Small intestine (tissue), 7 donors: ENCODE measurements around the gene MAFF. TPM values are rescaled to one million over a fixed set of nuclear protein-coding genes. Genes with fewer than 3 reads are reported as not detected.
A peak's percentile ranks its signal among the peaks of the same experiment; 100 is the strongest.

ENCODE experiments used
- DNase-seq, 2 donors: peaks; one replicate each; pipeline versions ENCODE4 v3.0.0 to v3.0.0-alpha.2; 2013
- FAIRE-seq: peaks from 2 replicates; lab custom pipeline; 2012; peaks lifted over from hg19 to GRCh38; lab: Jason Lieb, UNC
- H3K27ac ChIP-seq, 3 donors: one replicate each; pipeline ENCODE4 v1.5.1; 2013; ENCODE audit warnings: low read length in 2 of 3, mild to moderate bottlenecking in 2 of 3, control low read depth in 1 of 3, inconsistent platforms in 1 of 3, low read depth in 1 of 3, moderate library complexity in 1 of 3
- H3K27me3 ChIP-seq, 3 donors: one replicate each; pipeline ENCODE4 v1.6.1; 2013; ENCODE audit warnings: low read length in 3 of 3, inconsistent platforms in 1 of 3; ENCODE audit not compliant: control insufficient read depth in 3 of 3, insufficient read depth in 3 of 3
- H3K36me3 ChIP-seq, 3 donors: one replicate each; pipeline ENCODE4 v1.6.1; 2013; ENCODE audit warnings: low read length in 3 of 3, inconsistent platforms in 1 of 3, low read depth in 1 of 3, mild to moderate bottlenecking in 1 of 3, moderate library complexity in 1 of 3; ENCODE audit not compliant: control insufficient read depth in 3 of 3, insufficient read depth in 2 of 3
- H3K4me1 ChIP-seq, 3 donors: one replicate each; pipeline ENCODE4 v1.6.1; 2013; ENCODE audit warnings: low read length in 2 of 3, inconsistent platforms in 1 of 3, low read depth in 1 of 3, mild to moderate bottlenecking in 1 of 3, moderate library complexity in 1 of 3; ENCODE audit not compliant: control insufficient read depth in 3 of 3, insufficient read depth in 2 of 3
- H3K4me3 ChIP-seq, 3 donors: one replicate each; pipeline ENCODE4 v1.5.1; 2013; ENCODE audit warnings: low read length in 3 of 3, control low read depth in 1 of 3, inconsistent platforms in 1 of 3, low read depth in 1 of 3, mild to moderate bottlenecking in 1 of 3, moderate library complexity in 1 of 3
- H3K9me3 ChIP-seq, 2 donors: one replicate each; pipeline ENCODE4 v1.6.1; 2013; ENCODE audit warnings: low read depth in 1 of 2, low read length in 1 of 2; ENCODE audit not compliant: control insufficient read depth in 2 of 2, insufficient read depth in 1 of 2
- WGBS, 3 donors: extraction: QIAGEN DNeasy Blood & Tissue Kit; methylation state at CpG; one replicate each; pipeline ENCODE4 v1.1.7; 2013; 5-methylcytosine and 5-hydroxymethylcytosine counted together
- polyA plus RNA-seq, 4 donors: library from polyadenylated mRNA; stranded (reverse) in 3 of 4; unstranded in 1 of 4; fragments of 200-250 nt in 3 of 4; fragments of 120-200 nt in 1 of 4; gene quantifications; one replicate each; pipeline versions ENCODE4 v1.2.1 to v1.2.3, GENCODE V29; 2013
- donor health status: healthy with polysubstance abuse.
- donor health status: control.
- donor health status: control.
- donor health status: Bipolar disorder and iron deficiency.
- donor health status: healthy.

The MAFF gene
- polyA plus RNA-seq, 4 donors, result 9.6 to 26.5 (median 16.0) TPM

- H3K4me3 ChIP-seq, result no peak overlapping the region
- no peaks in the 10 kb centered on the region for H3K4me1 ChIP-seq
- no peaks in the 10 kb centered on the region for H3K27me3 ChIP-seq
- H3K36me3 ChIP-seq, result peaks cover 4 to 76% (median 8%) of the 10 kb centered on the region in 3 donors
- H3K9me3 ChIP-seq, result peaks cover 0 to 9% of the 10 kb centered on the region in 2 donors
- FAIRE-seq, result no peak
- DNase-seq, result no peak
- 74 to 88% (median 81%) methylated on average over 3 of the region's 3 CpGs for WGBS, 3 donors
- no peak overlapping the region for H3K27ac ChIP-seq
These were observed 47.5 kb downstream of the MAFF start for GRCh38 chr22:38249301-38249700.

GRCh38 chr22:38249803-38250642, 48.2 kb downstream of the MAFF start:
- peaks cover 0 to 9% of the 10 kb centered on the region in 2 donors for H3K9me3 ChIP-seq
- H3K4me1 ChIP-seq, result no peaks in the 10 kb centered on the region
- no peaks in the 10 kb centered on the region for H3K27me3 ChIP-seq
- H3K4me3 ChIP-seq, result no peak overlapping the region
- no peak for FAIRE-seq
- H3K36me3 ChIP-seq, result peaks cover 4 to 68% (median 5%) of the 10 kb centered on the region in 3 donors
- DNase-seq, result no peak
- 91 to 95% (median 95%) methylated on average over 25 of the region's 25 CpGs for WGBS, 3 donors
- no peak overlapping the region for H3K27ac ChIP-seq

GRCh38 chr22:38250643-38251340, 49.0 kb downstream of the MAFF start:
- Histone ChIP-seq H3K4me1 (no peaks in the 10 kb centered on the region), H3K27ac (peak overlapping the region in 1 of 3 donors; percentile 62), H3K9me3 (peaks cover 0 to 9% of the 10 kb centered on the region in 2 donors), H3K4me3 (no peak overlapping the region), H3K27me3 (no peaks in the 10 kb centered on the region), H3K36me3 (peaks cover 2 to 61% (median 5%) of the 10 kb centered on the region in 3 donors)
- 73 to 87% (median 74%) methylated on average over 13 of the region's 13 CpGs for WGBS, 3 donors
- FAIRE-seq (no peak), DNase-seq (no peak)

GRCh38 chr22:38251341-38251692, 49.5 kb downstream of the MAFF start:
- Histone ChIP-seq H3K27me3 (no peaks in the 10 kb centered on the region), H3K36me3 (peaks cover 0 to 56% (median 4%) of the 10 kb centered on the region in 3 donors), H3K4me1 (peaks cover 0 to under 1% (median 0%) of the 10 kb centered on the region in 3 donors), H3K9me3 (peaks cover 0 to 9% of the 10 kb centered on the region in 2 donors), H3K27ac (no peak overlapping the region), H3K4me3 (no peak overlapping the region)
- FAIRE-seq, result no peak
- 73 to 85% (median 82%) methylated on average over 7 of the region's 7 CpGs for WGBS, 3 donors
- DNase-seq, result no peak

GRCh38 chr22:38255697-38256096, 53.9 kb downstream of the MAFF start:
- FAIRE-seq, result no peak
- peaks cover 0 to 25% (median 0%) of the 10 kb centered on the region in 3 donors for H3K36me3 ChIP-seq
- WGBS, 3 donors, result 90 to 98% (median 92%) methylated on average over 2 of the region's 2 CpGs
- peaks cover 0 to 36% (median 0%) of the 10 kb centered on the region in 3 donors for H3K4me1 ChIP-seq
- H3K9me3 ChIP-seq, result no peaks in the 10 kb centered on the region
- H3K27ac ChIP-seq, result no peak overlapping the region
- no peak overlapping the region for H3K4me3 ChIP-seq
- no peak for DNase-seq
- no peaks in the 10 kb centered on the region for H3K27me3 ChIP-seq

GRCh38 chr22:38257181-38257580, 55.4 kb downstream of the MAFF start:
- Histone ChIP-seq H3K9me3 (no peaks in the 10 kb centered on the region), H3K4me3 (peak overlapping the region in 2 of 3 donors; percentile 13 to 18), H3K36me3 (peaks cover 0 to 16% (median 0%) of the 10 kb centered on the region in 3 donors), H3K4me1 (peaks cover 0 to 50% (median 0%) of the 10 kb centered on the region in 3 donors), H3K27me3 (no peaks in the 10 kb centered on the region), H3K27ac (peak overlapping the region; percentile 79 to 92 (median 90))
- DNase-seq (peak; percentile 42 to 56), FAIRE-seq (no peak)
- 25 to 36% (median 35%) methylated on average over 14 of the region's 14 CpGs for WGBS, 3 donors

GRCh38 chr22:38257650-38258250, 56.0 kb downstream of the MAFF start:
- Histone ChIP-seq H3K36me3 (peaks cover 0 to 17% (median 0%) of the 10 kb centered on the region in 3 donors), H3K27me3 (no peaks in the 10 kb centered on the region), H3K9me3 (no peaks in the 10 kb centered on the region), H3K4me1 (peaks cover 0 to 54% (median 0%) of the 10 kb centered on the region in 3 donors), H3K27ac (peak overlapping the region; percentile 79 to 92 (median 90)), H3K4me3 (peak overlapping the region in 2 of 3 donors; percentile 18 to 25)
- 23 to 48% (median 42%) methylated on average over 4 of the region's 4 CpGs for WGBS, 3 donors
- peak; percentile 91 to 94 for DNase-seq
- no peak for FAIRE-seq

GRCh38 chr22:38258895-38259294, 57.1 kb downstream of the MAFF start:
- H3K27me3 ChIP-seq, result no peaks in the 10 kb centered on the region
- FAIRE-seq, result no peak
- peak in 1 of 2 donors; percentile 38 for DNase-seq
- no peak overlapping the region for H3K4me3 ChIP-seq
- peaks cover 0 to 54% (median 0%) of the 10 kb centered on the region in 3 donors for H3K4me1 ChIP-seq
- peak overlapping the region in 2 of 3 donors; percentile 90 to 92 for H3K27ac ChIP-seq
- 56 to 74% (median 69%) methylated on average over 8 of the region's 8 CpGs for WGBS, 3 donors
- H3K36me3 ChIP-seq, result peaks cover 0 to 24% (median 0%) of the 10 kb centered on the region in 3 donors
- H3K9me3 ChIP-seq, result no peaks in the 10 kb centered on the region
